GM12892 (cell line): Measurements from ENCODE around the gene AMZ1.

Source experiments
- POLR2AphosphoS5 ChIP-seq: IDR thresholded peaks from 2 replicates; pipeline ENCODE4 v1.6.1; 2011; ENCODE audit warnings: low read depth, low read length, control low read depth
- TAF1 ChIP-seq: IDR thresholded peaks from 2 replicates; pipeline ENCODE4 v1.6.1; 2011; ENCODE audit warnings: low read depth, mild to moderate bottlenecking, control low read depth, low read length, borderline replicate concordance

- TF ChIP-seq POLR2AphosphoS5 (no peak), TAF1 (no peak)
Measured at GRCh38 chr7:2738766-2739549, 51.0 kb downstream of the AMZ1 start.
